Activated naive CD4-positive, alpha-beta T cell treated with anti-CD3 and anti-CD28 coated beads, Interleukin-2, amount 10 ng/mL, durations not matched to agents 7 days and 5 days (primary cell): ENCODE results near the gene LAMA1.

Experiments used
- CTCF ChIA-PET: fragments of 350-600 bp; sonication (Branson Sonifier 250); formaldehyde crosslinking; loops from one replicate; lab custom pipeline; 2021; ENCODE audit warnings: antibody characterized with exemption; lab: Charles Lee
- DNase-seq: peaks from one replicate; pipeline ENCODE4 v3.0.0-alpha.2; 2020
- H3K27ac Mint-ChIP-seq: one replicate; pipeline ENCODE4 v1.8.0; 2021; ENCODE audit warnings: mild to moderate bottlenecking, moderate library complexity, mixed read lengths
- H3K27me3 Mint-ChIP-seq: one replicate; pipeline ENCODE4 v1.8.0; 2021; ENCODE audit warnings: mild to moderate bottlenecking, mixed read lengths
- H3K36me3 Mint-ChIP-seq: one replicate; pipeline ENCODE4 v1.8.0; 2021; ENCODE audit warnings: mixed read lengths
- H3K4me1 Mint-ChIP-seq: one replicate; pipeline ENCODE4 v1.8.0; 2021; ENCODE audit warnings: mixed read lengths
- H3K4me3 Mint-ChIP-seq: one replicate; pipeline ENCODE4 v1.8.0; 2021; ENCODE audit warnings: mild to moderate bottlenecking, moderate library complexity, mixed read lengths
- H3K9me3 Mint-ChIP-seq: one replicate; pipeline ENCODE4 v1.8.0; 2021; ENCODE audit warnings: mixed read lengths

The LAMA1 gene

DNA sequence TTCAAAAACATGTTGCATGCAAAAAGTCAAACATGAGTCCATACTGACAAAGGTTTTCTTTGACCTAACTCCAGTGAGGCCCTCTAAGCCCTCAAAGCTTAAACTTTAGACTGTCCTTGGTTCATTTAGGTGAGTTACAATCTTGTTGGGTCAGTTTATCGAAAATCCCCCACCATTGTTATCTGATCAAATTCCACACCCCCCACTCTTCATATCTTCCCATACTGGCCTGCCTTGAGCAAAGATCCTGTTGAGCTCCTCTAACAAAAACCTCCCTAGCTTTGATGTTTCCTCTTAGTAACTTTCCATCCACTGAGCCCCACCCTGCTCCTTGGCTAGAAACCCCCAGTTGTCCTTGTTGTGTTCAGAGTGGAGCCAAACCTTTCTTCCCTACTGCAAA, 194.4 kb downstream of the LAMA1 start:
- Mint-ChIP-seq H3K27ac (no peak overlapping the region), H3K4me1 (no peaks in the 10 kb centered on the region), H3K27me3 (no peaks in the 10 kb centered on the region), H3K4me3 (no peak overlapping the region), H3K9me3 (peaks cover 2% of the 10 kb centered on the region), H3K36me3 (peaks cover 1% of the 10 kb centered on the region)
- CTCF ChIA-PET, result no interaction called here
- no peak for DNase-seq

DNA sequence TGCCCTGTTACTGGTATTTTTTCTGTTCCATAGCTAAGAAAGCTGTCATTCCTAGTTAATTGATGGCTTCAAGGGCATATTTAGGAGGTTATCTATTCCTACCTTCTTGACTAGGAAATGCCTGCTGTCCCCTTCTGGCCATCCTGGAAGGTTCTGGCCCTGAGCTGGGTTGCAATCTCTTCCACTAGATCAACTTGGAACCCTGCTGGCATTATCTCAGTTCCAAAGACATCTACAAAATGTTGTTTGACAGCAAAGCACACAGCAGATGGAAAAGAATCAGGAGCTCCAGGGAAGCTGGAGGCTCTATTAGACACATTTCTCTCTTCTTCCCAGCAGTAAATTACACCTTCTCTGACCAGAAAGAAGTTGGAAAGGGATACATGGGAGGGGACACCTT, 196.0 kb downstream of the LAMA1 start:
- no peaks in the 10 kb centered on the region for H3K4me1 Mint-ChIP-seq
- peaks cover 2% of the 10 kb centered on the region for H3K9me3 Mint-ChIP-seq
- H3K36me3 Mint-ChIP-seq, result peaks cover 1% of the 10 kb centered on the region
- H3K4me3 Mint-ChIP-seq, result no peak overlapping the region
- CTCF ChIA-PET, result no interaction called here
- no peak overlapping the region for H3K27ac Mint-ChIP-seq
- DNase-seq, result no peak
- H3K27me3 Mint-ChIP-seq, result no peaks in the 10 kb centered on the region

DNA sequence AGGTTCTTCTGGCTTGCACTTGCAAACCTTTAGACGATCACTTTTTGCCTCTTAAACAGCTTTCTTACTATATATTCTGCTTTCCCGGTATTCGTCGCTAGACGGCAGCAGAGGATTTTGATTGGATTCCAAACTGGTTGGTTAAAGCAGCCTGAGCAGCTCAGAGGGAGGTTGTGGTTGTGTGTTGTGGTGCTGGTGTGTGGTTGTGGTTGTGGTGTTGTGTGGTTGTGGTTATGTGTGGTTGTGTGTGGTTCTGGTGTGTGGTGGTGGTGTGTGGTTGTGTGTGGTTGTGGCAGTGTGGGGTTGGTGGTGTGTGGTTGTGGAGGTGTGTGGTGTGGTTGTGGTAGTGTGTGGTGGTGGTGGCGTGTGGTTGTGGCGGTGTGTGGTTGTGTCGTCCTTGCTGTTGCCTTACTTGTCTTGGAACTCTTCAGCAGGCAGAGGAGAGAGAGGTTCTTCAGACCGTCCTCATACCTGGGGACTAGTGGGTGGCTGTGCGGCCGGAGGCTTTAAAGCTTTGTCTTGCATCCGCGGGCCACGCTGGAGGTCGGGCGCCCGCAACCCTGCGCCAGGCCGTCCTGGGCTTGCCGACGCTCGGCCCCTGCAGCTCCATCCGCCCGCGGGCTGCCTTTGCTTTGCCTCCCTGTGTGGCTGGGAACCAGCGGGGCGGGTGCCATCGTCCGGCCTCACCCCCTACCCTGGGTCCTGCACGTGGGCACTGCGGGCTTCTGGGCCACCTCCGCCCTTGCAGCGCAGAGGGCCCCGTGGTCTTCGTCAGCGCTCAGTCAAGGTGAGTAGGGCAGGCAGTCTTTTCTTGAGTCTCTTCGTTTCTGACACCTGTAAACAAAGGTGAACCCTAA, 197.3 kb downstream of the LAMA1 start:
- Mint-ChIP-seq H3K27ac (no peak overlapping the region), H3K27me3 (no peaks in the 10 kb centered on the region), H3K9me3 (peaks cover 2% of the 10 kb centered on the region), H3K4me1 (no peaks in the 10 kb centered on the region), H3K4me3 (no peak overlapping the region), H3K36me3 (peaks cover 1% of the 10 kb centered on the region)
- CTCF ChIA-PET, result interaction anchor here (1.0 kb wide), 1 partner anchor 646 kb away, joined by 8 read pairs; the partner anchor contains the start of gene PTPRM
- DNase-seq, result peak; percentile 36

DNA sequence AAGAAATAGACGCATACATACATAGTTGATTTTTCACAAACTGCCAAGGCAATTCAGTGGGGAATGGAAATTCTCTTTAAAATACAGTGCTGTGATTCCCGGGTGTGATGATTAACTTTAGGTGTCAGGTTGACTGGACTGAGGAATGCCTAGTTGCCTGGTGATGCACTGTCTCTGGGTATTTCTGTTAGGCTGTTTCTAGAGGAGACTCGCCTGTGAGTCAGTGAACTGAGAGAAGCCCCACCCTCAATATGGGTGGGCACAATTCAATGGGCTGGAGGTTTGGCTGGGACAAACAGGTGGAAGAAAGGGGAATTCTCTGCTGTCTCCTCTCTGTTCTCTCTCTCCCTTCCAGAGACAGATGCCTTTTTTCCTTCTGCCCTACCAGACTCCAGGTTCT, 200.5 kb downstream of the LAMA1 start:
- Mint-ChIP-seq H3K27me3 (no peaks in the 10 kb centered on the region), H3K4me3 (no peak overlapping the region), H3K27ac (no peak overlapping the region), H3K36me3 (peaks cover 1% of the 10 kb centered on the region), H3K4me1 (no peaks in the 10 kb centered on the region), H3K9me3 (peaks cover 2% of the 10 kb centered on the region)
- CTCF ChIA-PET, result no interaction called here
- DNase-seq, result no peak

DNA sequence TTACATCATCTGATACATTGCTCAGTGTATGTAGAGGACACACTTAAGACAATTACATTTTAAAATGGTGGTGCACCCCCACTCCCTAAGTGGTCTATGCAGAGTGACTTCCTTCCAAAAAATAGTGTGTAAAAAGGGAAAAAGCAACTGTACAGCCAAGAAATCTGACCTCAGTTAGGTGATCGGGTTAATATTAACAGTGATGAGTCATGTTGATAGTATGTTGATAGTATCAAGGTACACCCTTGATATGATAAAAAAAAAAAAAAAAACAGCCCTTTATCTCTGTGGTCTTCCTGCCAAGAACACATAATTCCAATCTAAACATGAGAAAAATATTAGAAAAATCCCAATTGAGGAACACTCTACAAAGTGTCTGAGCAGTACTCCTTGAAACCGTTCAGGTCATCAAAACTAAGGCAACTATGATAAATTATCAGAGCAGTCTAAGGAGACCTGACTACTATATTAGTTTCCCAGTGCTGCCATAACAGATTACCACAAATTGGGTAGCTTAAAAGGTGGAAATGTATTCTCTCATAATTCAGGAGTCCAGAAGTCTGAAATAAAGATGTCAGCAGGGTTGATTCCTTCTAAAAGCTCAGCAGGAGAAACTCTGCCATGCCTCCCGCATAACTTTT, 216.2 kb downstream of the LAMA1 start:
- CTCF ChIA-PET, result no interaction called here
- Mint-ChIP-seq H3K9me3 (peaks cover 10% of the 10 kb centered on the region), H3K27ac (no peak overlapping the region), H3K4me3 (no peak overlapping the region), H3K27me3 (no peaks in the 10 kb centered on the region), H3K4me1 (no peaks in the 10 kb centered on the region), H3K36me3 (no peaks in the 10 kb centered on the region)
- DNase-seq, result no peak

DNA sequence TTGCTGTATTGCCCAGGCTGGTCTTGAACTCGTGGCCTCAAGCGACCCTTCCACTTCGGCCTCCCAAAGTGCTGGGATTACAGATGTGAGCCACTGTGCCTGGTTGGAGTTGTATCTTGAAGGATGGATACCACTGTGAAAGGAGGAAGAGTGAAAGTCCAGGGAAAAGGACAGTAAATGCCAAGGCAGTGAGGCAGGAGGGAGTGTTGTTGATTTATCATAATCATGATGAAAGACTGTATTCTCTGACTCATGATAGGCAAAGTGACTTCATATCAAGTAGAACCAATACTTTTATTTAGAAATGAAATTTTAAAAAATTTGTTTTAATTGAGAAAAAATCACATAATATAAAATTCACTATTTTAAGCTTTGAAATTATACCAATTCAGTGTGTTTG, 225.8 kb downstream of the LAMA1 start:
- CTCF ChIA-PET, result no interaction called here
- Mint-ChIP-seq H3K27ac (no peak overlapping the region), H3K36me3 (no peaks in the 10 kb centered on the region), H3K4me3 (no peak overlapping the region), H3K9me3 (no peaks in the 10 kb centered on the region), H3K4me1 (no peaks in the 10 kb centered on the region), H3K27me3 (no peaks in the 10 kb centered on the region)
- DNase-seq, result no peak
